Kidney (tissue), 14 donors: ENCODE data around the gene GLRX. TPM values are rescaled to one million over a fixed set of nuclear protein-coding genes. Genes with fewer than 3 reads are reported as not detected.
"Not testable (repeated sequence)": the region's sequence is repeated elsewhere in the genome, so short reads cannot be mapped to it uniquely, and the experiment has no call there.

Experiments
- DNase-seq, 5 donors: peaks; one replicate each; pipeline ENCODE4 v3.0.0-alpha.2; 2013 to 2020
- FAIRE-seq: peaks from 2 replicates; lab custom pipeline; 2012; peaks lifted over from hg19 to GRCh38; lab: Jason Lieb, UNC
- H3K27ac ChIP-seq, 2 donors: one replicate each; pipeline ENCODE4 v1.7.0; 2013; ENCODE audit warnings: low read depth in 2 of 2, low read length in 2 of 2, inconsistent platforms in 1 of 2
- H3K27me3 ChIP-seq: one replicate; pipeline ENCODE4 v1.7.1; 2013; ENCODE audit warnings: low read length, inconsistent platforms; ENCODE audit not compliant: control insufficient read depth, insufficient read depth
- H3K36me3 ChIP-seq, 3 donors: one replicate each; pipeline versions ENCODE4 v1.7.0 to v1.7.1; 2013; ENCODE audit warnings: low read length in 3 of 3, control low read depth in 1 of 3, inconsistent platforms in 1 of 3; ENCODE audit not compliant: insufficient read depth in 3 of 3, control insufficient read depth in 2 of 3
- H3K4me1 ChIP-seq, 3 donors: one replicate each; pipeline versions ENCODE4 v1.7.0 to v1.7.1; 2013; ENCODE audit warnings: low read length in 3 of 3, inconsistent platforms in 1 of 3, low read depth in 1 of 3; ENCODE audit not compliant: control insufficient read depth in 2 of 3, insufficient read depth in 2 of 3
- H3K4me3 ChIP-seq, 3 donors: one replicate each; pipeline versions ENCODE4 v1.7.0 to v1.8.1; 2013; ENCODE audit warnings: low read length in 3 of 3, control low read depth in 1 of 3, inconsistent platforms in 1 of 3
- H3K9ac ChIP-seq, 3 donors: one replicate each; pipeline versions ENCODE4 v1.7.0 to v1.7.1; 2013; ENCODE audit warnings: low read length in 3 of 3, control low read depth in 1 of 3, inconsistent platforms in 1 of 3
- H3K9me3 ChIP-seq, 3 donors: one replicate each; pipeline versions ENCODE4 v1.7.0 to v1.7.1; 2013; ENCODE audit warnings: low read length in 3 of 3, control low read depth in 1 of 3, inconsistent platforms in 1 of 3; ENCODE audit not compliant: control insufficient read depth in 2 of 3, insufficient read depth in 1 of 3
- CTCF ChIP-seq: IDR thresholded peaks from 3 replicates; pipeline ENCODE4 v1.5.1; 2012; ENCODE audit warnings: mild to moderate bottlenecking, moderate library complexity, borderline replicate concordance; ENCODE audit not compliant: insufficient read depth; ENCODE audit errors: extremely low read depth
- intact Hi-C: fragments of 100-400 bp; cut with DNase I; formaldehyde crosslinking; loops from one replicate; pipeline ENCODE4 v1.11.1; 2022
- polyA plus RNA-seq: library from polyadenylated mRNA; stranded (reverse); fragments of 350-450 nt; fragmentation: Illumina TruSeq; extraction: RNeasy Lipid Tissue Mini Kit (QIAGEN cat#74804); gene quantifications from one replicate; pipeline ENCODE4 v1.2.3, GENCODE V29; 2014; ENCODE audit warnings: low read depth, low replicate concordance; ENCODE audit not compliant: insufficient read depth
- total RNA-seq: library from RNA; stranded (reverse); fragmentation: NEBNext Ultra II Directional; extraction: Animal tissue kit (Norgen Biotek cat#: 25700); gene quantifications from one replicate; pipeline ENCODE4 v1.2.1, GENCODE V29; 2021
- donor health status: control.
- donor health status: control.
- donor health status: control.
- donor health status: control.
- donor health status: control.
- donor health status: DM: yes; HTN: yes; CAD: no.
- donor health status: Normal renal cell carcinoma (clear cell type).

Gene GLRX
- total and polyA plus RNA-seq, 2 donors from 2014 or later = 57.4 to 324 TPM

GRCh38 chr5:95838001-95838520, 15.5 kb upstream of the GLRX start:
- no peak for DNase-seq
- Histone ChIP-seq H3K9ac (no peak overlapping the region), H3K36me3 (no peaks in the 10 kb centered on the region), H3K27ac (no peak overlapping the region), H3K4me3 (no peak overlapping the region), H3K27me3 (no peaks in the 10 kb centered on the region), H3K4me1 (peaks cover 0 to 11% (median 9%) of the 10 kb centered on the region in 3 donors), H3K9me3 (no peaks in the 10 kb centered on the region)
- FAIRE-seq = no peak
- TF ChIP-seq CTCF = no peak
- intact Hi-C loops = no loop called here

- no peak for FAIRE-seq
These were observed 15.0 kb upstream of the GLRX start for GRCh38 chr5:95837492-95837891.

GRCh38 chr5:95836971-95837370, 14.4 kb upstream of the GLRX start:
- DNase-seq, H3K9ac ChIP-seq, H3K36me3 ChIP-seq, H3K9me3 ChIP-seq, intact Hi-C loops, H3K27me3 ChIP-seq, FAIRE-seq, H3K27ac ChIP-seq, H3K4me3 ChIP-seq, H3K4me1 ChIP-seq: not testable (repeated sequence)

More at GRCh38 chr5:95837492-95837891, 15.0 kb upstream of the GLRX start:
- H3K36me3 ChIP-seq = no peaks in the 10 kb centered on the region
- H3K4me1 ChIP-seq = peaks cover 0 to 9% (median 7%) of the 10 kb centered on the region in 3 donors
- H3K4me3 ChIP-seq = no peak overlapping the region
- DNase-seq = no peak
- no peak overlapping the region for H3K27ac ChIP-seq
- intact Hi-C loops = no loop called here
- H3K9ac ChIP-seq = no peak overlapping the region
- H3K9me3 ChIP-seq = no peaks in the 10 kb centered on the region
- H3K27me3 ChIP-seq = no peaks in the 10 kb centered on the region
- no peak for TF ChIP-seq CTCF

- TF ChIP-seq CTCF = no peak
- intact Hi-C loops = no loop called here
- DNase-seq (no peak), FAIRE-seq (no peak)
- Histone ChIP-seq H3K27ac (no peak overlapping the region), H3K4me1 (peaks cover 0 to 9% (median 7%) of the 10 kb centered on the region in 3 donors), H3K9ac (no peak overlapping the region), H3K9me3 (no peaks in the 10 kb centered on the region), H3K36me3 (no peaks in the 10 kb centered on the region), H3K4me3 (no peak overlapping the region), H3K27me3 (no peaks in the 10 kb centered on the region)
These were observed 14.0 kb upstream of the GLRX start for GRCh38 chr5:95836544-95836943.
